Caki2 (cell line): ENCODE data around the gene TCEAL4. TPM values are rescaled to one million over a fixed set of nuclear protein-coding genes. Genes with fewer than 3 reads are reported as not detected.

Experiments used
- DNase-seq: peaks from one replicate; pipeline ENCODE4 v3.0.0-alpha.2; 2015; ENCODE audit warnings: low read depth
- in situ Hi-C: cut with HindIII; loops from 2 replicates; pipeline ENCODE4 v1.10.0; 2016; ENCODE audit warnings: low sequenced_read_pairs, low pct_unique_long_range_greater_than_20kb, mixed read lengths
- total RNA-seq: library from RNA; depleted of rRNA; stranded (reverse); fragments of >200 nt; shearing (Covaris generic); gene quantifications from 2 replicates; pipeline ENCODE4 v1.2.3, GENCODE V29; 2014; ENCODE audit warnings: low replicate concordance; rRNA removed

The TCEAL4 gene
- total RNA-seq, 1 experiment from 2014 or later = 16.6 TPM

DNA sequence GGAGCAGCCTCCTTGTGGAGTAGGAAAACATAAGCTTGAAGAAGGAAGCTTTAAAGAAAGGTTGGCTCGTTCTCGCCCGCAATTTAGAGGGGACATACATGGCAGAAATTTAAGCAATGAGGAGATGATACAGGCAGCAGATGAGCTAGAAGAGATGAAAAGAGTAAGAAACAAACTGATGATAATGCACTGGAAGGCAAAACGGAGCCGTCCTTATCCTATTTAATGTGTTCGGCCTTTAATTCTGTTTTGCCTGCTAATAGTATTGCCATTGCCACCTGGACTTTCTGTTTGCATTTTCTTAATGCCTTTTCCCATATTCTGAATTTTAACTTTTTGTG lies 44.8 kb downstream of the TCEAL4 start:
- in situ Hi-C loops = no loop called here

DNA sequence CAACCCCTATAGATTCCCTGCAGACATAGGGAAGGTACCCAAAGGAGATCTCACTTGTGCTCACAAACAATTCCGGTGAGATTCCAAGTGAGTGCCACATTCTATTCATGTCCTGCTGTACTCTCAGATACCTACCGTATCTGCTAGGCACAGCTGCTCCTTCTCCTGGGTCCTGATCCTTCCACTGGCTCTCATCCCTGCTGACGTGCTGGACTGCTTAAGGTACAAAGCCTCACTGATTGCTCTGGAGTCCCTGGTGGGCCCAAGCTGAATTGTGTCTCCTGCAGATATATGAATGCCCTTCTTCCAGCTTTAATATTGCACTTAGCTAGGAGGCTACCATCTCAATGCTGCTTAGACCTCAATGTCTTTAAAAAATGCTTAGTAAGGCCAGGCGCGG lies 45.8 kb downstream of the TCEAL4 start:
- in situ Hi-C loops = no loop called here
- no peak for DNase-seq

More for the DNA sequence above, 44.8 kb downstream of the TCEAL4 start:
- no peak for DNase-seq

DNA sequence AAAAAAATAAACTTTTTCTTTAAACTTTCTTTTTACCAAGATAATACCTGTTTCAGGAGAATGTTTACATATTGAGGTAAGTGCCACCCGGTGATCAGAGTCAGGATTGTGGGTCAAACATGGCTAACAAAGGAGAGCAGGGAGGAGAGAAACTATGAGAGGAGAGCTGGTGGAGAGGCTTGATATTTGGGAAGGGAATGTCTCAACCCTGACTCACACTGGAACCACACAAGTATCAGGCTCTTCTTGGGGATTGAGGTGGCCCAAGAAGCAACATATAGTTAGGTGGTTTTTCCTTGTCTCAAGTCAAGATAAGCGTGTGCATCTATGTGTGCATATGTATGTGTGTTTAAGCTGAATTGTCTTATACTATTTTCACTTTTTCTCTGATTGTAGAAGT lies 50.1 kb downstream of the TCEAL4 start:
- in situ Hi-C loops = no loop called here

More for the DNA sequence above, 50.1 kb downstream of the TCEAL4 start:
- DNase-seq = no peak

Other genes starting within 250 kb of the TCEAL4 start
- 52.9 and 53.6 TPM in 2 replicates for gene TCEAL9, start 229.0 kb upstream of the TCEAL4 start, total RNA-seq
- gene BEX3, start 209.0 kb upstream of the TCEAL4 start, total RNA-seq = 289 and 328 TPM in 2 replicates
- gene RAB40A, start 66.0 kb upstream of the TCEAL4 start, total RNA-seq = not detected in 2 replicates
- not detected in 2 replicates for gene TCEAL3, start 22.4 kb downstream of the TCEAL4 start, total RNA-seq
- 18.4 and 18.9 TPM in 2 replicates for gene TCEAL1, start 43.5 kb downstream of the TCEAL4 start, total RNA-seq
- gene MORF4L2, start 101.2 kb downstream of the TCEAL4 start, total RNA-seq = 831 and 930 TPM in 2 replicates
- not detected in 2 replicates for gene TMEM31, start 125.4 kb downstream of the TCEAL4 start, total RNA-seq
- not detected in 2 replicates for gene PLP1, start 191.3 kb downstream of the TCEAL4 start, total RNA-seq
- 2.7 TPM in 1 of 2 replicates, not detected in the other for gene RAB9B, start 246.7 kb downstream of the TCEAL4 start, total RNA-seq